Hindlimb muscle (tissue), 1 donor: Measurements from ENCODE around the gene PIGR. TPM values are rescaled to one million over a fixed set of nuclear protein-coding genes. Genes with fewer than 3 reads are reported as not detected.
A peak's percentile ranks its signal among the peaks of the same experiment; 100 is the strongest.

ENCODE experiments used
- DNase-seq: peaks from one replicate; pipeline ENCODE4 v3.0.0-alpha.2; 2013
- polyA plus RNA-seq: library from polyadenylated mRNA; unstranded; fragments of 120-200 nt; gene quantifications from one replicate; pipeline ENCODE4 v1.2.1, GENCODE V29; 2013; ENCODE audit not compliant: insufficient read length

Gene PIGR
- polyA plus RNA-seq, 1 donor: 0.04 TPM

DNA sequence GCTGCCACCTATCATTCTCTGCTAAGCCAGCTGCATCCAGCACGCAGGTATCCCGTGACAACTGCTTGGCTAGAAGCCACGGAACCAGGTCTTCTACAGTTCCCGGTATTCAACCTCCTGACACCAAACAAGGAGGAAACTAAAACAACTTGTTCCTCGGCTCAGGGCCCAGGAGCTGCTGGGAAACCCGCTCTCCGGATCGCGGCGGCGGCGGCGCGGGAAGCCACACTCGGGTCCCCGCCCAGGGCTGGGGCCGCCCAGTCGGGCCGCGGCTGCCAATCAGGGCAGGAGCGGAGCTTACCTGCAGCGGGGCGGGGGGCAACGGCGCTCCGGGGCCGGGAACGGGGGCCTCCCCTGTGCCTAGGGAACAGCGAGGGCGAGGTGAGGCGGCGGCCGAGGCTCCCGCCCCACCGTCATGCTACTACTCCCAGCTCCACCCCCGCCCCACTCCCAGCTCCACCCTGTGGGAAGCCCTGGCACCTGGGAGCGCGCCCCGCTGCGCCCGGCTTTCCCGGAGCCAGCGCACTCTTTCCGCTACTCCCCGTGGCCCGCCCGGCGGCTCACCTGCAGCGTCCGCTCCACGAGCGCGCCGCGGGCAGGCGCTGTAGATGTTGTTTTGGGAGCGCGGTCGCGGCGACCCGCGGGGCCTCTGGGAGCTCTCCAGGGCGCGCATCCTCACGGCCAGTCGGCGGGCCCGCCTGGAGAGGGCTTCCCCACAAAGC, 36.9 kb downstream of the PIGR start:
- peak; percentile 34 for DNase-seq

DNA sequence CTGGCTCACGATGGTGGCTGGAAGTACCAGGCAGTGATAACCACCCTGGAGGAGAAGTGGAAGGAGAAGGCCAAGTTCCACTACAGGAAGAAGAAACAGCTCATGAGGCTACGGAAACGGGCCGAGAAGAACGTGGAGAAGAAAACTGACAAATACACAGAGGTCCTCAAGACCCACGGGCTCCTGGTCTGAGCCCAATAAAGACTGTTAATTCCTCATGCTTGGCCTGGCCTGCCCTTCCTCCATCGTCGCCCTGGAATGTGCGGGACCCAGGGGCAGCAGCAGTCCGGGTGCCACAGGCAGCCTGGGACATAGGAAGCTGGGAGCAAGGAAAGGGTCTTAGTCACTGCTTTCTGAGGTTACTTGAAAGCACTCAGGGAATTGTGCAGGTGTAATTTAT, 38.2 kb downstream of the PIGR start:
- DNase-seq: no peak

DNA sequence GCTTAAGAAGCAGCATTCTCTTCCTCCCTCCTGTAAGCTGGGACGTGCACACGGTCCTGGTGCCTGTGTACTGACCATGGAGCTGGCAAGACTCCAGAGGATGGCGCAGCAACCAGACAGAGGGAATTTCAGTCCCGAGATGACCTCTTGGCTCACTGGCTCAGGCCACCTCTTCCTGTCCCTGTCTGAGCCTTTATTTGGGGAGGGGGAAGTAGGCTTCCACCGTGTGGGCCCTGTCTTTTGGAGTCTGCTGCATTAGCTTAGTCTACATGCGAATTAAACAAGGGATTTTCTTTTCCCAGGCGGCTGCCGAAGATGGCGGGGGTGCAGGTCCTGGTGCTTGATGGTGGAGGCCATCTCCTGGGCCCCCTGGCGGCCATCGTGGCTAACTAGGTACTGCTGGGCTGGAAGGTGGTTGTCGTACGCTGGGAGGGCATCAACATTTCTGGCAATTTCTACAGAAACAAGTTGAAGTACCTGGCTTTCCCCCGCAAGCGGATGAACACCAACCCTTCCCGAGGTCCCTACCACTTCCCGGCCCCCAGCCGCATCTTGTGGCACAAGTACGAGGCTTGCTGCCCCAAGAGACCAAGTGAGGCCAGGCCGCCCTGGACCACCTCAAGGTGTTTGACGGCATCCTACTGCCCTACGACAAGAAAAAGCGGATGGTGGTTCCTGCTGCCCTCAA, 38.8 kb downstream of the PIGR start:
- DNase-seq: no peak

DNA sequence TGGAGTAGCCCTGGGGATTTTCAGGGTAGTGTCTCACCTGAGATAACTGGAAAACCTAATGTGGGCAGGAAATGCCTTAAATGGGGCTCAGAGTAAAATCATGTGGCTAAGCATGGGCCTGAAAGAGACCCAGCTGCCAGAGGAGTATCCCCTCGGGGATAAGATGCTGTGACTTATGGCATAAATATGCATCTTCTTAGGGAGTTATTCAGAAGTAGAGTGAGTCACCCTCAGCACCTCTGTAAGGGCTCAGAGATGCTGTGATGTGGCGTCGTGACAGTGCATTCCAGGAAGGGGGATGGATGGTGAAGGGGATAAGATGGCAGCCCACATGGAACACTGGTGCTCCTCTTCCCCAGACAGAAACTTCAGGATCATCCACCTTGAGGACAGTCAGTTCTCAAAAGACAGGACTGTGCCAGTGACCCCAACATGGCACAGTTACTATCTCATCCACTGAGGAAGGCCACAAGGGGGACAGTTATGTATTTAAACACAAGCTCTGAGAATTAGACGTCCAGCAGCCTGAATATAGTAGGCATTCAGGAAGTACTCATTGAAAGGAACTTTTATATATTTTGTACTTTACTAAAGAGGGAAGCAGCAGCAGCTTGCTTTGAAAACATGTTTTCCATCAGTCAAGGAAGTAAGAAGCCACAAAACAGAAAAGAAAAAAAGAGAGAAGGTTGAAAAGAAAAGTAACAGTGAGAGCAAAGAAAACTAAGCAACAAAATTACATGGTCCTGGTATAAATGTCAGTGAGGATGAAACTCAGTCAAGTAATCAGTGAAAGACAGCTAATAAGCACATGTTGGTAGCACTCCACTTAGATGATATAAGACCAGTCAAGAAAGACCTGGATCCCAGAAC, 40.7 kb downstream of the PIGR start:
- DNase-seq: no peak

DNA sequence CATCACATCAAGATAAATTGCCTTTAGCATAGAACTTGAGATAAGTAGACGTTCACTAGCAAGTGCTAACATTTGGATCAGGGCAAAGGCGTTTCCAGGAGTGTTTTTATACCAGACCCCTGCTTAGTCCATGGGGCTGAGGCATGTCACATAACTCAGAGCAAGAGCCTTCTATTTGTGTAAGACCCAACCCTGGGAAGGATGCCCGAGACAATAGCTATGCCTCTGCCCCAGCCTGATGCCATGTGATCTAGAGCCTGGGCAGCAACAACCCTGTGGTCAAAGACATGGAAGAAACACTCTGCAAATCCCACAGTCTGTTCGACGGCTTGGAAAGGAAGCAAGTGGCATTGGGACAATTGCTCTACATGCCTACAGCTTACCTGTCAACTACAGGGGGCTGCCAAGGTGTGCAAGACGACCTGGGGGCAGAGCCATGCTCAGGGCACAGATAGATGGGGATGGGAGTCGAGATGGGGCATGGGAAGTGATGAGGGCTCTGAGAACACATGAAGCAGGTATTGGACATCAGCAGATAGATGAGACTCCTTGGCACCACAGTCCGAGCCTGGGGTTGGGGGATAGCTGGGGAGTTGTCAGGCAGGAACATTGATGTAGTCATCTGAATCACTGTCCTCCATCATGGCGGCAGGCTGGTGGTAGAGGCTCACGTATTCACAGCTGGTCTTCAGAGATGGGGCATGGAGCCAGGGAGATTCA, 41.7 kb downstream of the PIGR start:
- no peak for DNase-seq

DNA sequence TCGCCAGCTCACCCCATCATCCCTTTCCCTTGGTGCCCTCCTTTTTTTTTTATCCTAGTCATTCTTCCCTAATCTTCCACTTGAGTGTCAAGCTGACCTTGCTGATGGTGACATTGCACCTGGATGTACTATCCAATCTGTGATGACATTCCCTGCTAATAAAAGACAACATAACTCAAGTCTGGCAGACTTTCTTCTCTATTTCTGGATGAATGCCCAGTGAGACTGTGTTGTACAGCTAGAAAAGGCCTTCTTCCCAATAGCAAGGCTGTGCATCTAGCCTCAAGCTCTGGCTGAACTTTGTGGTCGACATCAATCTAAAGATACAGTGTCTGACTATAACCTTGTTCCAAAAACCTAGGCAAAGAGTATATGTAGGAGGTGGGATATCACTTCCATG, 42.6 kb downstream of the PIGR start:
- DNase-seq: no peak

DNA sequence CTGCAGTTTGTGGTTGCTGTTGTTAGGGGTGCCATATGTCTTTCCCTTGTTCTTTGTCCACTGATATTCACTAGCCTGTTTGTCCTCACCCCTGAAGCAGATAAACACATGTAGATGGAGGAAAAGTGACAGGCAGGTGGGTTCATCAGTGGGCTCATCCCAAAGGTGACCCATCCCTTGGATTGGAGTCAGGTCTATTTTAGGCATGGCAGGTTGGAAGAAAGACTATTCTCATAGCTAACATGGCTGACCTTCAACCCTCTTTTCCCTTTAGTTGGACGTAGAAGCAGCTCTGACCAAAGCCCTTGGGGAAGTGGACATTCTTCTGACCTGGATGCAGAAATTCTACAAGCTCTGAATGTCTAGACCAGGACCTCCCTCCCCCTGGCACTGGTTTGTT, 43.6 kb downstream of the PIGR start:
- no peak for DNase-seq

DNA sequence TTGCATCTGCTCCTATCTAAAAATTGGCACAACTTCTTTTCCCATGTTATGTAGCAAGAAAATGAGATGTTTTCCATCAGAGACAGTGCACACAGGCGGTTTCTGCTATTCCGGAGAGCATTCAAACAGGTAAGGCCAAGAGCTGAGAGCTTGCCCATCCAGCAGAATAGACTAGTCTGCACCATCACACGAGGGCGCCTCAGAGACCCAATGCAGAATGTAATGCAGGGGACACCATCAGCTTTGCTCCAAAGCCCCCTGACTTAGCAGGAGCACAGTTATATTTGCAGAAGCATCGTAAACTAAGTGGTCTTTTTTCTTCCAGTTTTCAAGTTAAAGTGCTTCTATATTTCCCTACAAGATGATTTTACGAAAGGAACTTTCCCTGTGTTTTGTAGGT, 44.3 kb downstream of the PIGR start:
- no peak for DNase-seq

DNA sequence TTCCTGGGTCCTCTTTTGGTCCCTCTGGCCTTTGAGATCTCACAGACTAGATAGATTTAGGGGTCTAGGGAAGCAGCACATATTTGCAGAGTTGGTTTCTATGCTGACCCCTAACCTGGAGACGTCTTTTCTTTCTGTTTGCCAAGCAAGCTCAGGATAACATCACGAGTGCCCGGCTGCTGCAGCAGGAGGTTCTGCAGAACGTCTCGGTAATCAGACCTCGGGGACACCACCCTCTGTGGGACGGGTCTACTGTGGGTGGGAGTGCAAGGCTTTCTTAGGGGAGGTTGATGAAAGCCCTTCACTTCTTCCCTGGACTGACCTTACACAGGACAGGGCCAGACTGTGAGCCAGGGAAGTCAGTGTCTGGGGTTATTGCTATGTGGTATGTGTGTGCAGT, 46.1 kb downstream of the PIGR start:
- no peak for DNase-seq

DNA sequence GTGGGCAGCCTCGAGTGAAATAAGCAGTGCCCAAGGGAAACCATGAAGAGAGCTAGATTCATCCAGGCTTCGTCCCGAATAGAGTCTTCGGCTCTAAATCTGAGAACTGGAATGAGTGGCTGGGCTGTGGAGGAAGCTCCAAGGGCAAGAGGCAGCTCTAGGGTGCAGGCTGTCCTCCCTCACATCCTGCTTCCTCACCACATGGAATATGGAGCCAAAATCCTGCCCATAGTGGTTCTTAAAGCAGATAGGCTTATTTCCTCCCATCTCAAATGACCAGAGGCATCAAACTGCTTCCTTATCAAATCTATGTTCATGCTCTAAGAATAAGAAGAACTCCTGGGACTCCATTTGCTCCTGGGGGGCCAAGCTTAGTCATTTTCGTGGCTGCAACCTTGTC, 46.5 kb downstream of the PIGR start:
- DNase-seq: no peak

DNA sequence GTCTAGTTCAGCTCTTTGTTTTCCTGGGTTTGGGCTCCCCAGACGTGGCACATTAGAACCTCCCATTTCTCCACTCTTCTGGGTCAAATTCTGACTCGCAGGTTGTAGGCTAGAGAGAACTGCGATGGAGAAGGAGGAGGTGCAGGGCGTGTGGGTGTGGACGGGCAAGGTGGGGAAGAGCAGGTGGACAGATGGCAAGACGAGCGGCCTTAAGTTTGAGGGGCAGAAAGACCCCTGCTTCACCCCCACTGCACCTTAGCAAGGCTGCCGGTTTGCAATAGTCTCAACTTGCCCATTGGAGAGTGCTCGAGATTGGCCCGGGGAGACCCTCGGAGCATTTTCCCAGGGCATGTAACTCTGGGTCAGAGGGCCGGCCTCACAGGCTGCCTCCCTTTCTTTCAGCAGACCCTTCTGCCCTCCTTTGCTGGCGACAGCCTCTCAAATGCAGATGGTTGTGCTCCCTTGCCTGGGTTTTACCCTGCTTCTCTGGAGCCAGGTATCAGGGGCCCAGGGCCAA, 47.3 kb downstream of the PIGR start:
- no peak for DNase-seq

DNA sequence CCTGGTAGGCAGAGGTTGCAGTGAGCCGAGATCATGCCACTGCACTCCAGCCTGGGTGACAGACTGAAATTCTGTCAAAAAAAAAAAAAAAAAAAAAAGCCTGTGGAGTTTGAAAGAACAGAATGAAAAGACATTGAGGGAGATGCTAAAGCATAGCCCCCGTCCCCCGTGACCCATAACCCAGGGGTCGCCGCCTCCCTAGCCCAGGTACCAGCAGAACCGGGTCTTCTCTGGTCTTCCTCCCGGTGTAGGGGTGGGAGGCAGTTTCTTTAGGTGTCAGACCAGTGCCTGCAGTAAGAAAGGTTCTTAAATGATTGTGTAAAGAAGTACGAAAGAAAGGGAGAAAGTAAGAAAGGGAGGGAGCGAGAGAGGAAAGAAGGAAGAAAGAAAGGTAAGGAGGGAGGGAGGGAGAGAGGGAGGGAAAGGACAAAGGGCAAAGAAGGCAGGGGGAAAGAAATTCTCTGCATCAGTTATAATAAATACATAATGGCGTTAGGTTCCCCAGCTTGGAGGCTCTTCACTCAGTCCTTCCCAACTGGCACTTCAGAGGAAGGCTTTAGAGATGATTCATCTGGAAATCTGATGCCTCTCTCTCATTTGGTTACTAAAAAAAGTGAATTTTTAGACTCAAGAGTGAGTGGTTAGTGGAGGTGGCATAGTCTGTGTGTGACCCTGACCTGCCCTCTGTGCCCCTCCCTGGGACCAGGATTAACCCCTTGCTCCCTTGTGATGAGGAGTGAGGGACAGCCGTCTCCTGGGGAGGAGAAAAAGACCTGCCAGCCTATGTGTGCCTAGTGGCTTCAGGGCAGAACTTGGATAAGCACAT, 48.0 kb downstream of the PIGR start:
- DNase-seq: no peak

DNA sequence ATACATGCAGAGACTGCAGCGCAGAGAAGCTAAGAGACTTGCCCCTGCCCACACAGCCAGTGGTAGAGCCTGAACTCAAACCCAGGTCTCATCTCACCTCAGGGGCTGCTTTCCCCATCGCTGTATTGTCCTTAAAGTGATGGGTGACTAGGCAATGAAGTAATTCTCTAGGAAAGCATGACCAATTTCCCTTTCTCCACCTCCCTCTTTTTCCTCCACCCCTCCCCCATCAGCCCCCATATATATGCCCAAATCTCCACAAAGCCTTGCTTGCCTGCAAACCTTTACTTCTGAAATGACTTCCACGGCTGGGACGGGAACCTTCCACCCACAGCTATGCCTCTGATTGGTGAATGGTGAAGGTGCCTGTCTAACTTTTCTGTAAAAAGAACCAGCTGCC, 49.1 kb downstream of the PIGR start, which contains the start of gene IL24:
Gene IL24 (plus strand): TSS at position 269 of the 400 bp plus-strand sequence. CDS start 390 bp downstream, outside the sequence.
- no peak for DNase-seq

DNA sequence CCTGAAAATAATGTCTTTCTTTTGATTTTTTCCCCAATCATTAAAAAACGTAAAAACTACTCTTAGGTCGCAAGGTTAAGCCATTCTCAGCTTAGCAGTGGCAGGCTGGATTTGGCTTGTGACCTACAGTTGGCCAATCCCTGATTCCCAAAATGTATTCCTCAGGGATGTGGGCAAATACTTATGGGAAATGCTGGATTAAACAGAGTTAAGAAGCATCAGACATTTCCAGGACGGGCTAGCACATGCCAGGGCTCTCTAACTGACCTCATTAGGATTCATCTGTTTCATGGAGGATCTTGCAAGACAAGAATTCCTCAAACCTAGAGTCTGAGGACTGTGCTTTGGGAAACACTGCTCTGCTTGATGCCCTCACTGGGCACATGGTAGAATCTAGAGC, 50.0 kb downstream of the PIGR start:
- no peak for DNase-seq

DNA sequence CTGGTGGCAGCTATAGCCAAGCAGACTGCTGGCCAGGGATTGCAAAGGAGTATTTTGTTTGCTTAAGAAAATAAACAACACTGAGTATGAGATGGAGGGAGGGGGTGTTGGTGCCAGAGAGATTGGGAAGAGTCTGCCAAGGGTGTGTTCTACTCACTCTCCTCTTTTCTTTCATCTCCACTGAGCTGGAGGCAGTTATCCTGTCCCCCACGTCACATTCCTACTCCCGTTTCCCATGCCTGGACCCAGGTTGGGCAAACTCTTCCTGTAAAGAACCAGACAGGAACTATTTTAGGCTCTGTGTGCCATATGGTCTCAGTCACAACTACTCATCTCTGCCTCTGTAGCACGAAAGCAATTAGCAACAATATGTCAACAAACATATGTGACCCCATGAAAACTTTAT, 50.4 kb downstream of the PIGR start:
- no peak for DNase-seq

DNA sequence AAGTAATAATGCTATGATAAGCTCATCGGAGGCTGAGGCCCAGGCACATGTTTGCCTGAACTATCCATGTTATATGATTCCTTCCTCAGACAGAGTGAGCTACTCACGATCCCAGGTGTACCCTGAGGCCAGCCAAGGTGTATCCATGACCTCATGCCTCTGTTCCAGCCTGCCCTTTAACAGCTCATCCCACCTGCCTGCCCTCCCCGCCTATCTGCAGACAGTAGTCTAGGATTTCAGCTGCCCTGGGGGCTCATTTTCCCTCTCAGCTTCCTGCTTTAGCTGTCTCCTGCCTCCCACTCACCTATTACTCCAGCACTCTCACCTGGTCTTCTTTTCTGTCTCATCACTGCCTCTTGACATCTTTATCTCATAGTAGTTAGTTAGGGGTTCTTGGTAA, 50.9 kb downstream of the PIGR start:
- DNase-seq: no peak

DNA sequence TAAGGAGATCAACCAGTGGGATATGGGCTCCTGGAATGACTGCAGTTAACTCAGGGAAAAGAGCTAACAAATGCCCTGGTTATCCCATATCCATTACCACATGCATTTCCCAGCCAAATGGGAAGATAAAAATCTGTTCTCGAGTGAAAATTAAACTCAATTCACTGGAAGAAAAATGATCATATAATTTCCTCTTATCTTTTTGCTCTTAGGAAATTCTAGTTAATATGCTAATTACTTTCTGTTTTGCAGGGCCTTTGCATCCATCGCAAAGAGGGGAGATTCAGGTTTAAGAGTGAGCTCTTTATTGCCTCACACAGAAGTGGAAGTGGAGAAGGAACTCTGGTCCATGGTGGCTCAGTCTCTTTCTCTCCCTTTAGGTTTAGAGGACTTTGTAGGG, 52.9 kb downstream of the PIGR start:
- DNase-seq: no peak

DNA sequence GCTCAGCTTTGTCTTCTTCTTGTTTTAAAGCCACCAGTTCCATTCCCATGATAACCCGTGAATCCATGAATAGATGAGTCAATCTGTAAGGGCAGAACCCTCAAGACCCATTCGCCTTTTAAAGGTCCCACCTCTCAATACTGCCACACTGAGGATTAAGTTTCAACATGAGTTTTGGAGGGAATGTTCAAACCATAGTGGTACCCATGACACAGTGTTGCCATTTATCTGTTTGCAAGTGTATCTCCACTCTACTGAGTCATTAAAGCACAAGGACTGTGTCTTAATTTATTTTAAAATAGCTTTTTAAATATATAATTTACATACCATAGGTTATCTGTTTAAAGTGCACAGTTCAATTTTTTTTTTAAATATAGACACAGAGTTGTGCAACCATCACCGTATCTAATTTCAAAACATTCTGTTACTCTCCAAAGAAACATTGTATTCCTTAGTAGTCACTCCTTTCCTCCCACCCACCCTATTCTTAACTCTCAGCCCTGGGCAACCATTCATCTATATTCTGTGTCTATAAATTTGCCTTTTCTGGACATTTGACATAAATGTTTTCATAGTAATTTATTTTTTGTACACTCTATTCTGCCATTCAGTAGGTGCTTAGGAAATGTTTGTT, 53.8 kb downstream of the PIGR start:
- DNase-seq: no peak

DNA sequence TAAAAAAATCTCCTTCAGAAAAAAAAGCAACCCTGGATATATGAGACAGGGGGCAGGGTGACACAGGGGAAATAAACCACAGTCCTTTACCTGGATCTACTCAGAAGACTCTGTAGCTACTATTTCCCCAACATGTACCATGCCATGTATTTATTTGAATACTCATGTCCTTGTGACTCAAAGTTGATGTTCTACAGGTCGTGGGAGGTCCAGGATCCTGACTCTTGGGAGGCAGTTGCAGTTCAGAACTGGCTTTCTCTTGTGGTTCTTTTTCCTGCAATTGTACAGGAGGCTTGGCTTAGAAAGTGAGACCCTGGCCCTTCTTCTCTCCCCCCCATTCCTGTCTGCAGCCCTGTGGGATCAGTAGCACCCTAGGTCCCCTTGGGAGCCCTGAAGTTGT, 54.9 kb downstream of the PIGR start:
- no peak for DNase-seq

DNA sequence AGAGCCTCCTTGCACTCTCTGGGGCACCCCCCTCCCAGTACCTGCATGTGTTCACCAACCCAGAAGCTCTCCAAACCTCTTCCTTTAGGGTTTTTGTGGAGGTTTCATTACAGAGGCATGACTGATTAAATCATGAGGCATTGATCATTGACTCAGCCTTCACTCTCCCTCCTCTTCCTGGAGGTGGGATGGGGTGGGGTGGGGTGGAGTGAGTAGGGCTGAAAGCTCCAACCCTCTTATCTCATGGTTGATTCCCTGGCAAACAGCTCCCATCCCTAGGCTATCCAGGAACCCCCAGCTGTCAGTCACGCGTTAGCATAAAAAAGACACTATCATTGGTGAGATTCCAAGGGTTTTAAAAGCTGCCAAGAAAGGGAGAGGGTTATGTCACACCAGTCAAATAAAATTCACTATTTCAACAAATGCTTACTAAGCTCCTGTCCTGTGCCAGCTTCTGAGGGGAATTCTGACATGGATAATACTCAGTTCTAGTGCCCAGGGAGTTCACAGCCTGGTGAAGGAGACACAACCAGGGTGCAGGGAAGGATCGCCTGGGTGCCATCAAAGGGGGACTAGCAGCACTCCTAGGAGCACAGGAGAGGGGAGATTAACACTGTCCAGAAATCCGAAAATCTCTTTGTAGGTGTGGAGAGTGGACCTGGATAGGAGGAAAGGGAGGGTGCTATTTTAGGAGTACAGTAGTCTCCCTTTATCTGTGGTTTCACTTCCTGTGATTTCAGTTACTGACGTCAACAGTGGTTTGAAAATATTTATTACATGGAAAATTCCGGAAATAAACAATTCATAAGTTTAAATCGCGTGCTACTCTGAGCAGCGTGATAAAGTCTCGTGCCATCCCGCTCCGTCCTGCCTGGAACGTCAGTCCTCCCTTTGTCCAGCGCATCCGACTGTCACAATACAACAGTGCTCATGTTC, 55.9 kb downstream of the PIGR start:
- no peak for DNase-seq
